Measurements from ENCODE around the gene POU2F3.

Gene POU2F3

DNA sequence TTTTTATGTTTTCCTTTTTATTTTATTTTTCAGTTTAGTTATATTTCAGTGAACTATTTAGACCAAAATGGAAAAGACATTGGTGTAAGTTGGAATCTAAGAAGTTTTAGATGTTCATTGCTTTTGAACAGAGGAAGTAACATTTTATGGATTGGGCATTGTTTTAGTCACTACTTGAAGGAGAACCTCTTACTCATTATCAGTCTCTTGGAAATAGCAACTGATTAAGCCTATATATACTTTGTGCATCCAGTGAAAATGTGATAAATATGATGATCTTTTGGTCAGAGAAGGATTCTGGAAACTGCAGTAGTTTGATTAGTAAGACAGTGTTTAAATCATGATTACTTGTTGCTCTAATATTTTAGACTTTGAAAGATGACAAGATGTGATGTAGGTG, 110.7 kb downstream of the POU2F3 start:
- H4K12ac ChIP-seq (ENCODE audit: low read depth, low read length), result no peak overlapping the region
- no peak overlapping the region for H3K14ac ChIP-seq (ENCODE audit: low read length)
- H4K91ac ChIP-seq (ENCODE audit: low read depth, low read length), result no peak overlapping the region
- H3K36me3 ChIP-seq (ENCODE audit: control insufficient read depth in 1 of 2, insufficient read depth in 2 of 2, low read length in 2 of 2), result peaks cover 0 to 2% of the 10 kb centered on the region in 2 experiments
- DNase-seq, result no peak
- no peak overlapping the region for H4K8ac ChIP-seq (ENCODE audit: low read depth, low read length)
- H3K4me1 ChIP-seq (ENCODE audit: control insufficient read depth in 1 of 2, insufficient read depth in 2 of 2, low read length in 2 of 2), result peaks cover 9 to 14% of the 10 kb centered on the region in 2 experiments
- H3K27me3 ChIP-seq (ENCODE audit: insufficient read depth, low read length), result no peaks in the 10 kb centered on the region
- H3K27ac ChIP-seq (ENCODE audit: low read depth, low read length), result no peak overlapping the region
- H2BK5ac ChIP-seq (ENCODE audit: low read depth, low read length, poor library complexity), result no peak overlapping the region
- no peak overlapping the region for H3K23ac ChIP-seq (ENCODE audit: low read length)
- no peak overlapping the region for H2BK120ac ChIP-seq (ENCODE audit: insufficient read depth, low read length, poor library complexity)
- H3K18ac ChIP-seq (ENCODE audit: low read length), result no peak overlapping the region
- H3K9me3 ChIP-seq (ENCODE audit: insufficient read depth, low read depth, low read length), result no peaks in the 10 kb centered on the region
- H3K9ac ChIP-seq (ENCODE audit: low read length), result no peak overlapping the region
- H2BK12ac ChIP-seq (ENCODE audit: low read length), result no peak overlapping the region
- peaks cover 5% of the 10 kb centered on the region for H3K79me2 ChIP-seq (ENCODE audit: control insufficient read depth, insufficient read depth, low read length, poor library complexity)
- peak overlapping the region; percentile 62 for H3K4ac ChIP-seq (ENCODE audit: low read depth, low read length)
- H3K79me1 ChIP-seq (ENCODE audit: low read length), result no peaks in the 10 kb centered on the region
- H3K4me3 ChIP-seq (ENCODE audit: low read depth, low read length), result no peak overlapping the region
- H2AFZ ChIP-seq (ENCODE audit: insufficient read depth, low read length, poor library complexity), result no peak overlapping the region
- H3K4me2 ChIP-seq (ENCODE audit: low read length), result no peak overlapping the region
- no peak overlapping the region for H2AK5ac ChIP-seq (ENCODE audit: low read length)

DNA sequence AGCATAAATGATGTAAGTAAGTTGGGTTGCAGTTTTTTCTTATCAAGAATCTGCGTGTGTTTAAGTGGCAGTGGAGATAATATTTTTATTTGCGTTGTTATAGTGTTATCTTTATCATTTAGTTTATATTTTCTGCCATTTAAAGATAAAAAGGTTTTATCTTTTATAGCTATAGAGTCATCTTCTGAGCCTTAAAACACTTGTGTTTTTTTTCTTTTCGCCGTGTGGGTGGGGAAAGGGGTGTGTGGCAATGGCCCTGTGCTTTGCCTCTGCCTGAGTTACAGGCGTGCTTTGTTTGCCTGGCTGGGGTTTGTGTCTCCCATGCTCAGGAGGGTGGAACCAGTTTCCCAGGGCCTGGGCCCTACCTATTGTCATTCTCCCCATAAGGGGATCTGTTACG, 112.5 kb downstream of the POU2F3 start:
- Histone ChIP-seq H3K4ac (ENCODE audit: low read depth, low read length) (peak overlapping the region; percentile 86), H2AK5ac (ENCODE audit: low read length) (no peak overlapping the region), H3K4me3 (ENCODE audit: low read depth, low read length) (no peak overlapping the region), H3K27me3 (ENCODE audit: insufficient read depth, low read length) (no peaks in the 10 kb centered on the region), H3K14ac (ENCODE audit: low read length) (no peak overlapping the region), H3K9me3 (ENCODE audit: insufficient read depth, low read depth, low read length) (no peaks in the 10 kb centered on the region), H2BK12ac (ENCODE audit: low read length) (no peak overlapping the region), H3K9ac (ENCODE audit: low read length) (no peak overlapping the region), H3K27ac (ENCODE audit: low read depth, low read length) (no peak overlapping the region), H2AFZ (ENCODE audit: insufficient read depth, low read length, poor library complexity) (no peak overlapping the region), H4K8ac (ENCODE audit: low read depth, low read length) (no peak overlapping the region), H4K91ac (ENCODE audit: low read depth, low read length) (no peak overlapping the region), H3K4me2 (ENCODE audit: low read length) (no peak overlapping the region), H2BK120ac (ENCODE audit: insufficient read depth, low read length, poor library complexity) (no peak overlapping the region), H2BK5ac (ENCODE audit: low read depth, low read length, poor library complexity) (no peak overlapping the region), H3K79me1 (ENCODE audit: low read length) (no peaks in the 10 kb centered on the region), H3K18ac (ENCODE audit: low read length) (peak overlapping the region; percentile 73), H3K36me3 (ENCODE audit: control insufficient read depth in 1 of 2, insufficient read depth in 2 of 2, low read length in 2 of 2) (peaks cover 0 to 2% of the 10 kb centered on the region in 2 experiments), H3K4me1 (ENCODE audit: control insufficient read depth in 1 of 2, insufficient read depth in 2 of 2, low read length in 2 of 2) (peaks cover 9 to 14% of the 10 kb centered on the region in 2 experiments), H3K79me2 (ENCODE audit: control insufficient read depth, insufficient read depth, low read length, poor library complexity) (peaks cover 10% of the 10 kb centered on the region), H3K23ac (ENCODE audit: low read length) (no peak overlapping the region), H4K12ac (ENCODE audit: low read depth, low read length) (peak overlapping the region; percentile 59)
- no CpG with 5 or more reads among the region's 6 CpGs for WGBS (ENCODE audit: extremely low coverage, insufficient coverage, insufficient read length)
- DNase-seq, result no peak

DNA sequence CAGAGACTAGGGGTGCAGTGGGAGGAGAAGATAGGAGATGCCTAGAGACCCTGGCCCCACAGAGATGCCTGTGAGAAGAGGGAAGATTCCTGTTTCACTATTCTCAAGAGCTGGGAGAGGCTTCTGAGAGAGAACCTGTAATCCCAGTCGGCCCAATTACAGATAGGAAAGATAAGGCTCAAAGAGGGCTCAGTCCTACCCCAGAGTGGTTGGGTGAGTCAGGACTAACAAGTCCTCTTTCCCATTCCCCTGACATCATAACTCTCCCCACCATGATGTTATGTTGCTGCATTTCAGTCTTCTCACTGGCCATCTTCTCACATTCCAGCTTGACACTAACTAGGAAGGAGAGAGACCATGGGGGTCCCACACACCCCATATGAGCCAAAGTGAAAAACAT, 114.1 kb downstream of the POU2F3 start:
- no CpG with 5 or more reads among the region's 1 CpG for WGBS (ENCODE audit: extremely low coverage, insufficient coverage, insufficient read length)
- Histone ChIP-seq H2AK5ac (ENCODE audit: low read length) (no peak overlapping the region), H3K9ac (ENCODE audit: low read length) (no peak overlapping the region), H4K12ac (ENCODE audit: low read depth, low read length) (no peak overlapping the region), H3K18ac (ENCODE audit: low read length) (no peak overlapping the region), H4K8ac (ENCODE audit: low read depth, low read length) (no peak overlapping the region), H2BK12ac (ENCODE audit: low read length) (no peak overlapping the region), H3K27ac (ENCODE audit: low read depth, low read length) (no peak overlapping the region), H3K79me1 (ENCODE audit: low read length) (no peaks in the 10 kb centered on the region), H3K4me3 (ENCODE audit: low read depth, low read length) (no peak overlapping the region), H2BK120ac (ENCODE audit: insufficient read depth, low read length, poor library complexity) (no peak overlapping the region), H3K14ac (ENCODE audit: low read length) (no peak overlapping the region), H3K23ac (ENCODE audit: low read length) (no peak overlapping the region), H3K4me2 (ENCODE audit: low read length) (no peak overlapping the region), H3K36me3 (ENCODE audit: control insufficient read depth in 1 of 2, insufficient read depth in 2 of 2, low read length in 2 of 2) (peaks cover 0 to 2% of the 10 kb centered on the region in 2 experiments), H2AFZ (ENCODE audit: insufficient read depth, low read length, poor library complexity) (no peak overlapping the region), H3K79me2 (ENCODE audit: control insufficient read depth, insufficient read depth, low read length, poor library complexity) (peaks cover 10% of the 10 kb centered on the region), H3K4me1 (ENCODE audit: control insufficient read depth in 1 of 2, insufficient read depth in 2 of 2, low read length in 2 of 2) (peaks cover 9 to 14% of the 10 kb centered on the region in 2 experiments), H3K9me3 (ENCODE audit: insufficient read depth, low read depth, low read length) (no peaks in the 10 kb centered on the region), H3K27me3 (ENCODE audit: insufficient read depth, low read length) (no peaks in the 10 kb centered on the region), H2BK5ac (ENCODE audit: low read depth, low read length, poor library complexity) (no peak overlapping the region), H4K91ac (ENCODE audit: low read depth, low read length) (no peak overlapping the region), H3K4ac (ENCODE audit: low read depth, low read length) (no peak overlapping the region)
- DNase-seq, result peak; percentile 59 to 81

DNA sequence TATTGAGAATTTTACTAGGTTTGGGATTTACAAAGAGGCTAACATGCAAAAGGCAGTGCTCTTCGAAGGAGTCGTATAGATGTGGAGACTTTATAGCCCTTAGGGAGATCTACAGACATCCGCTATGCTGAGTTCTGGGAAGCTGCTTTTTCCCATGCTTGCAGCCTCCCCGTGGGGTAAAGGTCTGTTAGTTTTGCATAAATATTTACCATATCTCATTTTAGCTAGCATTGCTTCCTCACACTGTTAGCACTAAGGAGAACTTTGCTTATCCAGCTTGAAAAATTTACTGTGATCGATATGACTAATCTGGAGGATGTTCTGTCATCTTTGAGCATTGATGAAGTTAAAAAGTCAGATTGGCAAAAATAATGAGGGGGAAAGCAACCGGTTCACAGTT, 114.8 kb downstream of the POU2F3 start:
- H3K36me3 ChIP-seq (ENCODE audit: control insufficient read depth in 1 of 2, insufficient read depth in 2 of 2, low read length in 2 of 2), result peaks cover 0 to 2% of the 10 kb centered on the region in 2 experiments
- H2AFZ ChIP-seq (ENCODE audit: insufficient read depth, low read length, poor library complexity), result no peak overlapping the region
- no peak overlapping the region for H3K4ac ChIP-seq (ENCODE audit: low read depth, low read length)
- peaks cover 9 to 14% of the 10 kb centered on the region in 2 experiments for H3K4me1 ChIP-seq (ENCODE audit: control insufficient read depth in 1 of 2, insufficient read depth in 2 of 2, low read length in 2 of 2)
- no peak overlapping the region for H3K18ac ChIP-seq (ENCODE audit: low read length)
- no peak overlapping the region for H3K4me3 ChIP-seq (ENCODE audit: low read depth, low read length)
- peaks cover 10% of the 10 kb centered on the region for H3K79me2 ChIP-seq (ENCODE audit: control insufficient read depth, insufficient read depth, low read length, poor library complexity)
- DNase-seq, result no peak
- no peaks in the 10 kb centered on the region for H3K79me1 ChIP-seq (ENCODE audit: low read length)
- H3K27ac ChIP-seq (ENCODE audit: low read depth, low read length), result no peak overlapping the region
- H2AK5ac ChIP-seq (ENCODE audit: low read length), result no peak overlapping the region
- H2BK12ac ChIP-seq (ENCODE audit: low read length), result no peak overlapping the region
- H3K9ac ChIP-seq (ENCODE audit: low read length), result no peak overlapping the region
- H4K12ac ChIP-seq (ENCODE audit: low read depth, low read length), result no peak overlapping the region
- no peak overlapping the region for H4K91ac ChIP-seq (ENCODE audit: low read depth, low read length)
- no peak overlapping the region for H4K8ac ChIP-seq (ENCODE audit: low read depth, low read length)
- no peak overlapping the region for H3K4me2 ChIP-seq (ENCODE audit: low read length)
- no peak overlapping the region for H2BK5ac ChIP-seq (ENCODE audit: low read depth, low read length, poor library complexity)
- no peak overlapping the region for H3K23ac ChIP-seq (ENCODE audit: low read length)
- no peak overlapping the region for H2BK120ac ChIP-seq (ENCODE audit: insufficient read depth, low read length, poor library complexity)
- H3K14ac ChIP-seq (ENCODE audit: low read length), result no peak overlapping the region
- no peaks in the 10 kb centered on the region for H3K27me3 ChIP-seq (ENCODE audit: insufficient read depth, low read length)
- H3K9me3 ChIP-seq (ENCODE audit: insufficient read depth, low read depth, low read length), result no peaks in the 10 kb centered on the region
- no CpG with 5 or more reads among the region's 6 CpGs for WGBS (ENCODE audit: extremely low coverage, insufficient coverage, insufficient read length)
